ENCODE results near the gene IL18R1. TPM values are rescaled to one million over a fixed set of nuclear protein-coding genes. Genes with fewer than 3 reads are reported as not detected.
A peak's percentile ranks its signal among the peaks of the same experiment; 100 is the strongest.

IL18R1 gene
- total and polyA plus RNA-seq, 7 experiments from 2014 or later = 0.77 to 52.8 (median 2.5) TPM

DNA sequence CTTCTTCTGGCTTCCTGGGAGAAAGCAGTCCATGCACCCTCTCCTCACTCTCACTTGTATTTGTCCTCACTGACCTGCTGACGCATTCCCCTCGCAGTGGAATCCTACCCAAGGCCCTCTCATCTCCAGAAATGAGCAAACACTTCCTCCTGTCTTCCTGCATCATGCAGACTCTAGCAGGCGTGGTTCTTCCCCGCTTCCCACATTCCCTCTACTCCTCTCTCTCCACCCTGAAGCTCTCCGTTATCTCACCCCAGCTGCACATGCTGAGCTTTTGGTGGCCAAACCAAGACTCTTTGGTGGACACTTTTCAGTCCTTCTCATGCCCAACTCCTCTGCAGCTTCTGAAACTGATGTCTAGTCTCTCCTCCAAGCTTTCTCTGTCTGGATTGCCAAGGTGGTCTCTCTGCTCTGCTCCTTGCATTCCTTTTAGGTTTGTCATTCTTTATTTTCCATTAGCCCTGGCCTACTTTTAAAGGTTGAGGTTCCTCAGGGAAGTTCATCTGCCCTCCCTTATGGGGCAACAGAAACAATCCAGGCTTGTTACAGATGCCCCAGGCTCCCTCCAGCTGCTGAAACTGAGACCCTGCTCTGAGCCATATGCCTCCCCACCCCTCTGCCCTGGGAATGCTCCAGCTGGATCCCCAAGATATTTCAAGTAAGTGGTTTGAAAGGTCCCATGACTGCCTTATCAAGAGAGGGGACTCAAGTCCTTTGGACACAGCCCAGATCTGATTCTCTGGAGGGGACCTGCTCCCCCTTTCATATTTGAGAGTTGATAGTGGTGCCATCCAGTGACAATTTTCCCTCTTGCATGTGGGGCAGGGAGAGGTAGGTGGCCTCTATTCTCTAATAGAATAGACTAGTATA lies 66.5 kb downstream of the IL18R1 start:
- Mint-ChIP-seq H3K27ac (peak overlapping the region in 2 of 9 donors; percentile 12), H3K36me3 (peaks cover 0 to 63% (median 0%) of the 10 kb centered on the region in 5 donors), H3K4me1 (peaks cover 31 to 84% (median 40%) of the 10 kb centered on the region in 7 donors), H3K9me3 (peaks cover 0 to 9% (median 0%) of the 10 kb centered on the region in 11 donors), H3K4me3 (peak overlapping the region in 3 of 10 donors; percentile 22 to 87 (median 67)), H3K27me3 (no peaks in the 10 kb centered on the region)
- ChIA-PET CTCF (interaction anchor here (1.0 kb wide), 1 partner anchor 21 kb away, joined by 3 read pairs; no protein-coding TSS in a partner anchor), POLR2A (no interaction called here)
- H3K36me3 ChIP-seq (ENCODE audit: control insufficient read depth in 2 of 3, insufficient read depth in 3 of 3, low read length in 3 of 3) = no peaks in the 10 kb centered on the region
- no peak overlapping the region for H3K4me3 ChIP-seq (ENCODE audit: low read length)
- no peak for ATAC-seq
- H3K27ac ChIP-seq (ENCODE audit: low read depth, low read length) = no peak overlapping the region
- intact Hi-C loops (cut with micrococcal nuclease) = no loop called here
- DNase-seq = no peak
- H3K27me3 ChIP-seq (ENCODE audit: control insufficient read depth in 2 of 2, insufficient read depth in 2 of 2, low read length in 2 of 2) = no peaks in the 10 kb centered on the region
- peaks cover 24 to 39% of the 10 kb centered on the region in 2 donors for H3K4me1 ChIP-seq (ENCODE audit: control insufficient read depth in 2 of 2, insufficient read depth in 2 of 2, low read length in 2 of 2)
- no peaks in the 10 kb centered on the region for H3K9me3 ChIP-seq (ENCODE audit: control insufficient read depth in 2 of 3, low read length in 3 of 3)

DNA sequence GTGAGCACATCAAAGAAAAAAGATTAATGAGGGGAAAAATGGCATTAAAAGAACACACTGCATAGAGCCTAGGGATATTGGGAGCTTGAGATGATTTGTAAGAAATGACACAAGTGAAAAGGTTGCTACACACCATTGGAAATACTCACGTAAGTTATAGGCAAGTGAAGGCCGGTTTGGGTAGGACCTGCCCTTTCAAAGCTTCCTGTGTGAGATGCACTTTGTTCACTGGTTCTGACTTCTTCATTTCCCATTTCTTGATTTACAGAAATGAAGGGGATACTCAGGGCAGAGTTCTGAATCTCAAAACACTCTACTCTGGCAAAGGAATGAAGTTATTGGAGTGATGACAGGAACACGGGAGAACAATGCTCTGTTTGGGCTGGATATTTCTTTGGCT lies 67.3 kb downstream of the IL18R1 start, which contains the start of gene IL18RAP:
IL18RAP (plus strand) TSS at position 251 of the 400 bp plus-strand sequence; CDS start at position 369, 118 bp downstream.
- Mint-ChIP-seq H3K9me3 (peaks cover 0 to 8% (median 0%) of the 10 kb centered on the region in 11 donors), H3K4me3 (peak within 1 kb of the TSS in 3 of 10 donors; percentile 16 to 87 (median 76)), H3K36me3 (peaks cover 0 to 63% (median 0%) of the 10 kb centered on the region in 5 donors), H3K4me1 (peaks cover 24 to 82% (median 32%) of the 10 kb centered on the region in 7 donors), H3K27ac (peak within 1 kb of the TSS in 3 of 9 donors; percentile 12 to 71 (median 28)), H3K27me3 (no peaks in the 10 kb centered on the region)
- ATAC-seq = no peak
- Histone ChIP-seq H3K27ac (ENCODE audit: low read depth, low read length) (no peak within 1 kb of the TSS), H3K9me3 (ENCODE audit: control insufficient read depth in 2 of 3, low read length in 3 of 3) (no peaks in the 10 kb centered on the region), H3K27me3 (ENCODE audit: control insufficient read depth in 2 of 2, insufficient read depth in 2 of 2, low read length in 2 of 2) (no peaks in the 10 kb centered on the region), H3K4me1 (ENCODE audit: control insufficient read depth in 2 of 2, insufficient read depth in 2 of 2, low read length in 2 of 2) (peaks cover 16 to 32% of the 10 kb centered on the region in 2 donors), H3K4me3 (ENCODE audit: low read length) (no peak within 1 kb of the TSS), H3K36me3 (ENCODE audit: control insufficient read depth in 2 of 3, insufficient read depth in 3 of 3, low read length in 3 of 3) (no peaks in the 10 kb centered on the region)
- intact Hi-C loops (cut with micrococcal nuclease) = no loop called here
- no peak for DNase-seq
- CTCF ChIA-PET = interaction anchor here (1.0 kb wide), 2 partner anchors 20 to 183 kb away, joined by 3 read pairs; no protein-coding TSS in a partner anchor
- POLR2A ChIA-PET = no interaction called here

- H3K27me3 Mint-ChIP-seq = no peaks in the 10 kb centered on the region
- intact Hi-C loops (cut with micrococcal nuclease) = no loop called here
- H3K9me3 Mint-ChIP-seq = peaks cover 0 to 8% (median 0%) of the 10 kb centered on the region in 11 donors
- Histone ChIP-seq H3K36me3 (ENCODE audit: control insufficient read depth in 2 of 3, insufficient read depth in 3 of 3, low read length in 3 of 3) (no peaks in the 10 kb centered on the region), H3K4me1 (ENCODE audit: control insufficient read depth in 2 of 2, insufficient read depth in 2 of 2, low read length in 2 of 2) (peaks cover 14 to 29% of the 10 kb centered on the region in 2 donors), H3K9me3 (ENCODE audit: control insufficient read depth in 2 of 3, low read length in 3 of 3) (no peaks in the 10 kb centered on the region), H3K4me3 (ENCODE audit: low read length) (no peak overlapping the region), H3K27me3 (ENCODE audit: control insufficient read depth in 2 of 2, insufficient read depth in 2 of 2, low read length in 2 of 2) (no peaks in the 10 kb centered on the region), H3K27ac (ENCODE audit: low read depth, low read length) (no peak overlapping the region)
- peaks cover 0 to 65% (median 0%) of the 10 kb centered on the region in 5 donors for H3K36me3 Mint-ChIP-seq
- DNase-seq = no peak
- peaks cover 22 to 83% (median 31%) of the 10 kb centered on the region in 7 donors for H3K4me1 Mint-ChIP-seq
- peak overlapping the region in 3 of 10 donors; percentile 16 to 76 (median 69) for H3K4me3 Mint-ChIP-seq
- H3K27ac Mint-ChIP-seq = peak overlapping the region in 3 of 9 donors; percentile 12 to 71 (median 28)
- no peak for ATAC-seq
- POLR2A ChIA-PET = no interaction called here
- CTCF ChIA-PET = interaction anchor here (1.0 kb wide), 2 partner anchors 19 to 183 kb away, joined by 3 read pairs; no protein-coding TSS in a partner anchor
These were observed 67.8 kb downstream of the IL18R1 start for GRCh38 chr2:102423368-102423767.

GRCh38 chr2:102424754-102425153 lies 69.2 kb downstream of the IL18R1 start:
- ATAC-seq = peak; percentile 48
- H3K4me1 Mint-ChIP-seq = peaks cover 9 to 81% (median 20%) of the 10 kb centered on the region in 7 donors
- intact Hi-C loops (cut with micrococcal nuclease) = no loop called here

DNA sequence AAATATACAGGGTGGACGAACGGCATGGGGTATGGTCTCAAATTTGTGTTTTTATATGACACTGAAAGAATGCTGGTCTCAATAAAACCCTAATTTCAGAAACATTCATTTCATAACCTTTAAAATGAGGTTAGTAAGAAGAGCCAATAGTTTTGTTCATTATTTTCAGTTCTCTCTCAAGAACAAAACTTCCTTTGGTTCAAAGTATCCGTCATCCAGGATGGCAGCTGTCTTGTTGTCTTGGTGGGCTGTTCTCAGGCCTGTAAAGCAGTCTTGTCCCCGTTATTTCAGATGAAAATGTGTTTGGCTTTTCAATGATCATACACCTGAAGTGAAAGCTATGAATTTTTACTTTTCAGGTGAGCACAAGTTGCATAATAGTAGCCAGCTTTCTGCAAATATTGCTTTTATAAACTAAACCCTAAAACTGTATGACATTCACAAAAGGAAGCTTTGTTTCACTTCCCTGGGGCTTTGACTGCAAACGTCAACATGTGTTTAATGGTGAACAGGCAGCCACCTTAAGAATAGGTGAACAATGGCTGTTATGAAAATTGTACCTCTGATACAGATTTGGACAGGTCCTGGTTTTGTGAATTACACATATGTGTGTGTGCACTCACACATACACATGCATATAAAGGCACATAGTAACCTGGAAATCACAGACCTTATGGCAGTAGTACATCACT lies 70.0 kb downstream of the IL18R1 start:
- CTCF ChIA-PET = no interaction called here
- no peaks in the 10 kb centered on the region for H3K27me3 ChIP-seq (ENCODE audit: control insufficient read depth in 2 of 2, insufficient read depth in 2 of 2, low read length in 2 of 2)
- no peaks in the 10 kb centered on the region for H3K36me3 ChIP-seq (ENCODE audit: control insufficient read depth in 2 of 3, insufficient read depth in 3 of 3, low read length in 3 of 3)
- H3K4me3 Mint-ChIP-seq = no peak overlapping the region
- ATAC-seq = no peak
- no peak overlapping the region for H3K27ac ChIP-seq (ENCODE audit: low read depth, low read length)
- intact Hi-C loops (cut with micrococcal nuclease) = no loop called here
- POLR2A ChIA-PET = no interaction called here
- peaks cover 6 to 80% (median 16%) of the 10 kb centered on the region in 7 donors for H3K4me1 Mint-ChIP-seq
- no peaks in the 10 kb centered on the region for H3K27me3 Mint-ChIP-seq
- no peak overlapping the region for H3K4me3 ChIP-seq (ENCODE audit: low read length)
- H3K4me1 ChIP-seq (ENCODE audit: control insufficient read depth in 2 of 2, insufficient read depth in 2 of 2, low read length in 2 of 2) = peaks cover 0 to 15% of the 10 kb centered on the region in 2 donors
- H3K27ac Mint-ChIP-seq = no peak overlapping the region
- peaks cover 0 to 77% (median 0%) of the 10 kb centered on the region in 5 donors for H3K36me3 Mint-ChIP-seq
- DNase-seq = no peak
- H3K9me3 ChIP-seq (ENCODE audit: control insufficient read depth in 2 of 3, low read length in 3 of 3) = no peaks in the 10 kb centered on the region
- peaks cover 0 to 15% (median 0%) of the 10 kb centered on the region in 11 donors for H3K9me3 Mint-ChIP-seq

More at GRCh38 chr2:102424754-102425153, 69.2 kb downstream of the IL18R1 start:
- Histone ChIP-seq H3K9me3 (ENCODE audit: control insufficient read depth in 2 of 3, low read length in 3 of 3) (no peaks in the 10 kb centered on the region), H3K27ac (ENCODE audit: low read depth, low read length) (no peak overlapping the region), H3K4me3 (ENCODE audit: low read length) (no peak overlapping the region), H3K27me3 (ENCODE audit: control insufficient read depth in 2 of 2, insufficient read depth in 2 of 2, low read length in 2 of 2) (no peaks in the 10 kb centered on the region), H3K4me1 (ENCODE audit: control insufficient read depth in 2 of 2, insufficient read depth in 2 of 2, low read length in 2 of 2) (peaks cover under 1 to 17% of the 10 kb centered on the region in 2 donors), H3K36me3 (ENCODE audit: control insufficient read depth in 2 of 3, insufficient read depth in 3 of 3, low read length in 3 of 3) (no peaks in the 10 kb centered on the region)
- Mint-ChIP-seq H3K27me3 (no peaks in the 10 kb centered on the region), H3K27ac (peak overlapping the region in 1 of 9 donors; percentile 44), H3K36me3 (peaks cover 0 to 75% (median 0%) of the 10 kb centered on the region in 5 donors), H3K9me3 (peaks cover 0 to 10% (median 0%) of the 10 kb centered on the region in 11 donors), H3K4me3 (peak overlapping the region in 1 of 10 donors; percentile 30)
- ChIA-PET CTCF (interaction anchor here (0.8 kb wide), 1 partner anchor 1576 kb away, joined by 3 read pairs; no protein-coding TSS in a partner anchor), POLR2A (interaction anchor here (1.0 kb wide), 1 partner anchor 10 kb away, joined by 3 read pairs; no protein-coding TSS in a partner anchor)
- DNase-seq = no peak

- no peak overlapping the region for H3K27ac Mint-ChIP-seq
- peaks cover 0 to 70% (median 11%) of the 10 kb centered on the region in 7 donors for H3K4me1 Mint-ChIP-seq
- CTCF ChIA-PET = no interaction called here
- Histone ChIP-seq H3K4me1 (ENCODE audit: control insufficient read depth in 2 of 2, insufficient read depth in 2 of 2, low read length in 2 of 2) (peaks cover 0 to 13% of the 10 kb centered on the region in 2 donors), H3K27ac (ENCODE audit: low read depth, low read length) (no peak overlapping the region), H3K36me3 (ENCODE audit: control insufficient read depth in 2 of 3, insufficient read depth in 3 of 3, low read length in 3 of 3) (no peaks in the 10 kb centered on the region), H3K9me3 (ENCODE audit: control insufficient read depth in 2 of 3, low read length in 3 of 3) (no peaks in the 10 kb centered on the region), H3K27me3 (ENCODE audit: control insufficient read depth in 2 of 2, insufficient read depth in 2 of 2, low read length in 2 of 2) (no peaks in the 10 kb centered on the region), H3K4me3 (ENCODE audit: low read length) (no peak overlapping the region)
- POLR2A ChIA-PET = no interaction called here
- DNase-seq (no peak), ATAC-seq (no peak)
- H3K27me3 Mint-ChIP-seq = no peaks in the 10 kb centered on the region
- intact Hi-C loops (cut with micrococcal nuclease) = no loop called here
- peak overlapping the region in 2 of 10 donors; percentile 1 to 9 for H3K4me3 Mint-ChIP-seq
- H3K36me3 Mint-ChIP-seq = peaks cover 0 to 77% (median 0%) of the 10 kb centered on the region in 5 donors
- peaks cover 0 to 19% (median 0%) of the 10 kb centered on the region in 11 donors for H3K9me3 Mint-ChIP-seq
These were observed 71.7 kb downstream of the IL18R1 start for GRCh38 chr2:102427249-102427648.
